Neural cell (in vitro differentiated cells): Measurements from ENCODE around the gene CPEB4. TPM values are rescaled to one million over a fixed set of nuclear protein-coding genes. Genes with fewer than 3 reads are reported as not detected.

Source experiments
- H2AFZ ChIP-seq: fragments of 200-600, 300-800 bp; sonication (generic), shearing (Covaris generic); 2 replicates; pipeline ENCODE4 v1.6.0; 2014; ENCODE audit warnings: low read depth, mild to moderate bottlenecking, antibody characterized with exemption, low read length, moderate library complexity
- H3F3A ChIP-seq: fragments of 200-600 bp; shearing (Covaris generic); 2 replicates; pipeline ENCODE4 v1.6.1; 2016; ENCODE audit warnings: mild to moderate bottlenecking, moderate library complexity, mixed read lengths, antibody characterized with exemption, low read length; ENCODE audit not compliant: insufficient read depth, poor library complexity, severe bottlenecking
- H3K27ac ChIP-seq: fragments of 200-600, 300-800 bp; sonication (generic), shearing (Covaris generic); 2 replicates; pipeline ENCODE4 v1.5.1; 2014; ENCODE audit warnings: mild to moderate bottlenecking, low read length, moderate library complexity
- H3K27me3 ChIP-seq: fragments of 300-800, 200-600 bp; sonication (generic), shearing (Covaris generic); 2 replicates; pipeline ENCODE4 v1.6.0; 2014; ENCODE audit warnings: mild to moderate bottlenecking, low read depth, low read length, moderate library complexity; ENCODE audit not compliant: insufficient read depth
- H3K36me3 ChIP-seq: fragments of 300-800, 200-600 bp; sonication (generic), shearing (Covaris generic); 2 replicates; pipeline ENCODE4 v1.5.1; 2014; ENCODE audit warnings: mild to moderate bottlenecking, antibody characterized with exemption, low read length, moderate library complexity; ENCODE audit not compliant: insufficient read depth
- H3K4me2 ChIP-seq: fragments of 300-800, 200-600 bp; sonication (generic), shearing (Covaris generic); 2 replicates; pipeline ENCODE4 v1.6.0; 2014; ENCODE audit warnings: mild to moderate bottlenecking, low read length
- H3K4me3 ChIP-seq: fragments of 300-800, 200-600 bp; sonication (generic), shearing (Covaris generic); 2 replicates; pipeline ENCODE4 v1.5.1; 2014; ENCODE audit warnings: mild to moderate bottlenecking, low read length, moderate library complexity
- H3K79me2 ChIP-seq: fragments of 200-600 bp; shearing (Covaris generic); replicated peaks from 2 replicates; pipeline ENCODE4 v1.6.0; 2014; ENCODE audit warnings: mild to moderate bottlenecking, low read length, moderate library complexity; ENCODE audit not compliant: insufficient read depth
- H3K9ac ChIP-seq: fragments of 300-800, 200-600 bp; sonication (generic), shearing (Covaris generic); 2 replicates; pipeline ENCODE4 v1.6.1; 2016; ENCODE audit warnings: mild to moderate bottlenecking, low read length, mixed read lengths
- H3K9me2 ChIP-seq: fragments of 200-600 bp; shearing (Covaris generic); 2 replicates; pipeline ENCODE4 v1.6.1; 2016; ENCODE audit warnings: mild to moderate bottlenecking, low read length, mixed read lengths; ENCODE audit not compliant: insufficient read depth
- H3K9me3 ChIP-seq: fragments of 200-600, 300-800 bp; sonication (generic), shearing (Covaris generic); 2 replicates; pipeline ENCODE4 v1.6.1; 2016; ENCODE audit warnings: mild to moderate bottlenecking, mixed run types, low read length, moderate library complexity, mixed read lengths
- H4K20me1 ChIP-seq: fragments of 200-600 bp; shearing (Covaris generic); 2 replicates; pipeline ENCODE4 v1.6.1; 2016; ENCODE audit warnings: mild to moderate bottlenecking, mixed run types; ENCODE audit not compliant: insufficient read depth
- CTCF ChIP-seq: fragments of 450-650 bp; IDR thresholded peaks from 2 replicates; pipeline ENCODE4 v1.5.1; 2014; ENCODE audit warnings: antibody characterized with exemption, mild to moderate bottlenecking, moderate library complexity; ENCODE audit not compliant: poor library complexity, severe bottlenecking
- EP300 ChIP-seq: fragments of 450-650 bp; conservative IDR thresholded peaks from 2 replicates; pipeline ENCODE4 v1.6.1; 2014; ENCODE audit warnings: antibody characterized with exemption, mild to moderate bottlenecking, moderate library complexity; ENCODE audit not compliant: poor library complexity, severe bottlenecking
- EZH2 ChIP-seq: fragments of 200-600, 300-800 bp; shearing (Covaris generic), sonication (generic); IDR thresholded peaks from 2 replicates; pipeline ENCODE4 v1.6.1; 2014; ENCODE audit warnings: antibody characterized with exemption, low read length, borderline replicate concordance, mild to moderate bottlenecking; ENCODE audit not compliant: insufficient read depth, poor library complexity, severe bottlenecking
- MXI1 ChIP-seq: fragments of 450-650 bp; conservative IDR thresholded peaks from 2 replicates; pipeline ENCODE4 v1.6.1; 2014; ENCODE audit warnings: antibody characterized with exemption, mild to moderate bottlenecking; ENCODE audit not compliant: poor library complexity, severe bottlenecking
- POLR2AphosphoS5 ChIP-seq: IDR thresholded peaks from 2 replicates; pipeline ENCODE4 v1.6.1; 2012
- RAD21 ChIP-seq: fragments of 450-650 bp; conservative IDR thresholded peaks from 2 replicates; pipeline ENCODE4 v1.6.1; 2014; ENCODE audit warnings: antibody characterized with exemption, mild to moderate bottlenecking, moderate library complexity
- REST ChIP-seq: IDR thresholded peaks from 2 replicates; pipeline ENCODE4 v1.6.1; 2012; ENCODE audit warnings: borderline replicate concordance
- SMC3 ChIP-seq: fragments of 450-650 bp; conservative IDR thresholded peaks from 2 replicates; pipeline ENCODE4 v1.6.1; 2014; ENCODE audit warnings: antibody characterized with exemption, mild to moderate bottlenecking, moderate library complexity; ENCODE audit not compliant: poor library complexity
- TAF1 ChIP-seq: IDR thresholded peaks from 2 replicates; pipeline ENCODE4 v1.6.1; 2012; ENCODE audit warnings: low read depth
- polyA plus RNA-seq: library from polyadenylated mRNA; depleted of rRNA; stranded (reverse); fragments of >200 nt; gene quantifications from 2 replicates; pipeline ENCODE4 v1.2.3, GENCODE V29; 2014

Gene CPEB4
- polyA plus RNA-seq, 1 donor from 2014 or later: 42.2 TPM

DNA sequence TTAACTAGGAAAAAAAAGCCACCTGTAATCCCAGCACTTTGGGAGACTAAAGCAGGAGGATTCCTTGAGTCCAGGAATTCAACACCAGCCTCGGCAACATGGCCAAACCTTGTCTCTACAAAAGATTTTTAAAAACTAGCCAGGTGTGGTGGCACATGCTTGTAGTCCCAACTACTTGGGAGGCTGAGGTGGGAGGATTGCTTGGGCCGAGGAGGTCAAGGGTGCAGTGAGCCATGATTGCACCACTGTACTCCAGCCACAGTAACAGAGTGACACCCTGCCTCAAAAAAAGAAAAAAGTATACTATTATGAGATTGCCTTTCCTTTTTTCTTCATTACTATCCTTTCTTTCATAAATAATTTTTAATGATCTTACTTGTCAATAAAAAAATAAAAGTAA, 45.8 kb downstream of the CPEB4 start:
- Histone ChIP-seq H3K9me3 (no peaks in the 10 kb centered on the region), H3K36me3 (no peaks in the 10 kb centered on the region), H3F3A (no peaks in the 10 kb centered on the region), H4K20me1 (no peaks in the 10 kb centered on the region), H3K4me2 (no peak overlapping the region), H3K27ac (no peak overlapping the region), H3K4me3 (no peak overlapping the region), H3K9ac (no peak overlapping the region), H3K9me2 (no peaks in the 10 kb centered on the region), H3K79me2 (peaks cover 5% of the 10 kb centered on the region), H3K27me3 (no peaks in the 10 kb centered on the region), H2AFZ (no peak overlapping the region)
- TF ChIP-seq TAF1 (no peak), REST (no peak), SMC3 (no peak), EP300 (no peak), EZH2 (no peak), CTCF (no peak), POLR2AphosphoS5 (no peak), MXI1 (no peak), RAD21 (no peak)

GRCh38 chr5:173935396-173935795, 47.2 kb downstream of the CPEB4 start:
- Histone ChIP-seq H3K4me3 (no peak overlapping the region), H3K4me2 (no peak overlapping the region), H3K79me2 (peaks cover 5% of the 10 kb centered on the region), H3F3A (no peaks in the 10 kb centered on the region), H2AFZ (no peak overlapping the region), H4K20me1 (no peaks in the 10 kb centered on the region), H3K9me3 (no peaks in the 10 kb centered on the region), H3K27me3 (no peaks in the 10 kb centered on the region), H3K9me2 (no peaks in the 10 kb centered on the region), H3K9ac (no peak overlapping the region), H3K36me3 (no peaks in the 10 kb centered on the region), H3K27ac (no peak overlapping the region)
- no peak for TF ChIP-seq EP300
- TF ChIP-seq TAF1: no peak
- TF ChIP-seq RAD21: no peak
- TF ChIP-seq EZH2: no peak
- TF ChIP-seq POLR2AphosphoS5: no peak
- no peak for TF ChIP-seq MXI1
- TF ChIP-seq REST: no peak
- no peak for TF ChIP-seq CTCF
- TF ChIP-seq SMC3: no peak
